ACC112 (cell line): ENCODE data around the gene CCDC200.
A peak's percentile ranks its signal among the peaks of the same experiment; 100 is the strongest.
"Not testable (repeated sequence)": the region's sequence is repeated elsewhere in the genome, so short reads cannot be mapped to it uniquely, and the experiment has no call there.

Experiments used
- H2AFZ ChIP-seq: fragments of 200-600 bp; sonication (generic); one replicate; pipeline ENCODE4 v1.6.0; 2017; ENCODE audit warnings: antibody characterized with exemption, low read length; ENCODE audit not compliant: unreplicated experiment
- H3K27ac ChIP-seq: fragments of 200-600 bp; sonication (generic); 2 replicates; pipeline ENCODE4 v1.5.1; 2014; ENCODE audit warnings: low read depth, mild to moderate bottlenecking, antibody characterized with exemption, low read length, moderate library complexity
- H3K27me3 ChIP-seq: fragments of 200-600 bp; sonication (generic); 2 replicates; pipeline ENCODE4 v1.6.1; 2014; ENCODE audit warnings: mild to moderate bottlenecking, antibody characterized with exemption, low read length, moderate library complexity, mixed read lengths; ENCODE audit not compliant: insufficient read depth
- H3K36me3 ChIP-seq: fragments of 200-600 bp; sonication (generic); 2 replicates; pipeline ENCODE4 v1.6.1; 2016; ENCODE audit warnings: mild to moderate bottlenecking, antibody characterized with exemption, low read length, moderate library complexity, mixed read lengths; ENCODE audit not compliant: insufficient read depth
- H3K4me1 ChIP-seq: fragments of 200-600 bp; sonication (generic); one replicate; pipeline ENCODE4 v1.6.1; 2016; ENCODE audit warnings: low read length, mixed read lengths; ENCODE audit not compliant: insufficient read depth, unreplicated experiment, control insufficient read depth
- H3K4me3 ChIP-seq: fragments of 200-600 bp; sonication (generic); 2 replicates; pipeline ENCODE4 v1.5.1; 2014; ENCODE audit warnings: mild to moderate bottlenecking, low read depth, low read length
- H3K79me2 ChIP-seq: fragments of 200-600 bp; sonication (generic); one replicate; pipeline ENCODE4 v1.6.0; 2016; ENCODE audit warnings: low read length; ENCODE audit not compliant: control insufficient read depth, unreplicated experiment, insufficient read depth

CCDC200 gene

GRCh38 chr17:43228020-43228782 is at the start of gene CCDC200:
Gene CCDC200 (minus strand): TSS chr17:43228623. CDS start chr17:43228554, 69 bp downstream.
- not testable (repeated sequence) for H3K79me2 ChIP-seq, H3K27ac ChIP-seq, H2AFZ ChIP-seq, H3K27me3 ChIP-seq, H3K4me3 ChIP-seq, H3K36me3 ChIP-seq, H3K4me1 ChIP-seq

- not testable (repeated sequence) for H3K4me3 ChIP-seq, H3K4me1 ChIP-seq, H3K27ac ChIP-seq, H3K79me2 ChIP-seq, H3K27me3 ChIP-seq, H2AFZ ChIP-seq, H3K36me3 ChIP-seq
Measured at GRCh38 chr17:43272914-43273313, 44.5 kb upstream of the CCDC200 start.

- H3K4me1 ChIP-seq, H3K27ac ChIP-seq, H3K27me3 ChIP-seq, H3K4me3 ChIP-seq, H3K36me3 ChIP-seq, H2AFZ ChIP-seq, H3K79me2 ChIP-seq: not testable (repeated sequence)
Measured at GRCh38 chr17:43272483-43272882, 44.1 kb upstream of the CCDC200 start.

- H3K4me3 ChIP-seq, H3K4me1 ChIP-seq, H2AFZ ChIP-seq, H3K27me3 ChIP-seq, H3K27ac ChIP-seq, H3K79me2 ChIP-seq, H3K36me3 ChIP-seq: not testable (repeated sequence)
Measured at GRCh38 chr17:43270552-43271504, 42.4 kb upstream of the CCDC200 start.

GRCh38 chr17:43246456-43246855 is 18.0 kb upstream of the CCDC200 start:
- H3K27me3 ChIP-seq, H3K79me2 ChIP-seq, H3K36me3 ChIP-seq, H3K4me1 ChIP-seq, H3K27ac ChIP-seq, H2AFZ ChIP-seq, H3K4me3 ChIP-seq: not testable (repeated sequence)

GRCh38 chr17:43240596-43241352 is 12.4 kb upstream of the CCDC200 start:
- not testable (repeated sequence) for H3K4me1 ChIP-seq, H2AFZ ChIP-seq, H3K27me3 ChIP-seq, H3K36me3 ChIP-seq, H3K4me3 ChIP-seq, H3K79me2 ChIP-seq, H3K27ac ChIP-seq

GRCh38 chr17:43239597-43239996 is 11.2 kb upstream of the CCDC200 start:
- not testable (repeated sequence) for H2AFZ ChIP-seq

GRCh38 chr17:43233877-43234276 is 5.5 kb upstream of the CCDC200 start, which contains the start of gene RNU2-1:
Gene RNU2-1 (minus strand): TSS chr17:43233977.
- H3K27me3 ChIP-seq, H3K4me3 ChIP-seq, H3K79me2 ChIP-seq, H3K36me3 ChIP-seq, H3K27ac ChIP-seq, H2AFZ ChIP-seq, H3K4me1 ChIP-seq: not testable (repeated sequence)

More at GRCh38 chr17:43239597-43239996, 11.2 kb upstream of the CCDC200 start:
- H3K27me3 ChIP-seq, H3K79me2 ChIP-seq, H3K27ac ChIP-seq, H3K36me3 ChIP-seq, H3K4me3 ChIP-seq, H3K4me1 ChIP-seq: not testable (repeated sequence)

- H3K27me3 ChIP-seq, H3K27ac ChIP-seq, H2AFZ ChIP-seq, H3K4me1 ChIP-seq, H3K4me3 ChIP-seq, H3K36me3 ChIP-seq, H3K79me2 ChIP-seq: not testable (repeated sequence)
Measured at GRCh38 chr17:43233263-43233662, 4.8 kb upstream of the CCDC200 start.

GRCh38 chr17:43232021-43232699 is 3.7 kb upstream of the CCDC200 start:
- H3K27me3 ChIP-seq, H2AFZ ChIP-seq, H3K79me2 ChIP-seq, H3K4me1 ChIP-seq, H3K36me3 ChIP-seq: not testable (repeated sequence)
- peak overlapping the region; percentile 53 for H3K27ac ChIP-seq
- peak overlapping the region; percentile 62 for H3K4me3 ChIP-seq
